ENCODE data around the gene PAXIP1.

PAXIP1 gene

DNA sequence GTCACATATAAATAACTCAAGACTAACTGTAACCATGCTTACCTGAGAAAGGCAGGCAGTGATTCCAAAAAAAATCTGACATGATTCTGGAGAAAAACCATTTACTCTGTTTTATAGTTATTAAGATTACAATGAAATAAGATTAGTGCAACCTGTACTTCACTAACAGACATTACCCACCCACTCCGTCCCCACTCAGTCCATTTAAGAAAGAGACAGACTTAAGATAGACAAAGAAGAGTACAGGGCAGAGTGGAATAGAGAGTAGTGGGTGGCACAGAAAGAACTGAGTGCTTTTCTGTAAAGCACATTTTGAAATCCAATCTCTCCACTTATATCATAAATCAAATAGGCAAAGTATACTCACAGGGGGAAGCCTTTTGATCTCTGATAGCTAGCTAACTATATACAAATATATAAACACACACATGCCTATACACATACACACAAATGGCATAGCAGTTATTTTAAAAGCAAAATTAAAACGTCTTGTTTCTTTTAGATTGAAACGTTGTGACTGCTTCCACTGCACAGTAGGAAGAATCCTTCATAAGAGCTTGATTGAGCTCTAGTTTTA is 11.9 kb downstream of the PAXIP1 start:
- DNase-seq, result no peak

GRCh38 chr7:154987571-154987970 is 15.4 kb downstream of the PAXIP1 start:
- DNase-seq, result peak; percentile 85 to 98

DNA sequence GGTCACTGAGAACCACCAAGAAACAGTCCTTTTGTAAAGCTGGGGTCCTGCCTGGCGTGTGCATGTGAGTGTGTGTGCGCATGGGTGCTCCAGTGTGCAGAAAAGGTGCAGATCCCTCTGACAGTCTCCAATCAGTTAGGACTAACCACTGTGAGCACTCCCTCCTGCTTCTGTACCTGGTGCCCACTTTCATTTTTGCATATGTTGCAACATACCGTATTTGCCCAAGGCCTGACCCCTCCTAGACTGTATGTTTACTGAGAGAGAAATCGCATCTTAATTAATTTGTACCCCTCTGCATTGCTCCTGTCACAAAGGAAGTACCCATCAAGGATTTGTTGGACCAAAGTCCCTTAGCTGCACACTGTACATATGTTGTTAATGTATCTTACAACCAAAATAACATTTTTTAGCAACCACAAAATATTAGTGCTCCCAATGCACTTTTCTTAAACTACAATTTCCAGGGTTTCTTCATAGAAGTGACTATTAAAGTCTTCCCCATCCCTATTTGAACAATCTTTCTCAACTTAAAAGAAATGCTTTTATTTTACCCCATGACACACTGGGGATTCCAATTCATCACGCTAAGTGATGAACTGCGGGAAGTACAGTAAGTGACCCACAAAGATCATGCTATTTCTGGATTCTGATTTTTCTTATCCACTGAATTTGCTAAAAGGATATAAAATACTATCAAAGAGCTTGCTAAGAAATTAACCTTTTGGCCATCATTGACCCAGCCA is 16.6 kb downstream of the PAXIP1 start:
- no peak for DNase-seq

DNA sequence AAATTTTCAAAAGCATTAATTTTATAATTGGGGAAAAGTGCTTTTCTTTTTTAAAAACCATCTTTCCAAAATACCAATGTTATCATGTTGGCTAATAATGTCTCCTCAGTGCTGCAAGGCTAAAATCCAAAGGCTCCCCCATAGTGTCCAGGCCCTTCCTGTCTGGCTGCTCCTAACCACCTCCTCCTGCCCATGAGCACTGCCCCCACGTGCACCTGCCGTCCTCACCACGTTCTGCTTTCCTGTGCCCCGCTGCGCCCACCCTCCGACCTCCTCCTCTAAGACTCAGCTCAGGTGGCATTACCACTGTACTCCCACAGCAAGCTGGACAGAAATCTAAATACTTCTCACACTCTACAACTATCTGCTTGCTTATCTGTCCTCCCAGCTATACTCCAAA is 17.7 kb downstream of the PAXIP1 start:
- no peak for DNase-seq

DNA sequence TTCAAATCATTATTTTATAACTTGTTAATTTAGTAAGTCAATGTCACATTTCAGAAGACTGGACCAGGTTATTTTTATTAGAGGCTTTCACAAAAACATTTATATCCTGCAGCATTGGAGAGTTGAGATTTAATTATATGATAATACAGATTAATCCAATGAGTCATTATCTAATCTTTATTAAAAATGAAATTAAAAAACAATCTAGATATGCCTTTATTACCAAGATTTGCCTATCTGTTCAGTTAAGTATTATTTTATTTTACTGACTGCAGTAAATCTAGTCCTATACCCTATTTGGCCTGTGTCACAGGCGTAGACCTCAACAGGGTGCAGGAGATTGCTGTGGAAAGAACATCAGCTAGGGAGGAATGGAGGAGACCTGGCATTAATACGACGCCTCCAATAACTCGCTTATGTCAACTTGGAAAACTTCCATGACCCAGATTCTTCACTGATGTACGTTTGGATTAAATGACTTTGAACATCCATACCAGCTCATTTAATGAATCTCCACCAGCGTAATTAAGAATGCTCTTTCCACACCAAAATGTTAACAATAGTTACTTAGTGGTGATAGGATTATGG is 18.2 kb downstream of the PAXIP1 start:
- DNase-seq, result peak; percentile 13 to 82

DNA sequence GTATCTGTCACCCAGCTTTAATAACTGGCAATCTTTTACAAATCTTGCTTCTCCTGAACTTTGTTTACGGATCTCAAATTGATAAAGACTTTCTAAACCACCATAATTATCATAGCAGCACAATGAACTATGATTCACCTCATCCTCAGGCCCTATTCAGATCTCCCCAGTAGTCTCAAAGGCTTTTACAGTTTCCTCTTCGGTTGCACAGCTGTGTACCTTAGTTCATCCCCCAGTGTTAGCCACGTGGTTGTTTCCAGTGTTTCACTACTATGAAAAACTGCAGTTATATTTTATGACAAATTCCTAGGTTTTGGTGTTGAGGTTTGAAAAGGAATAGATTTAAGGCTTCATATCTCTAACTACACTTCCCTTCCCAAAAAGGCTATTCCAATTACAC is 24.9 kb downstream of the PAXIP1 start:
- no peak for DNase-seq

DNA sequence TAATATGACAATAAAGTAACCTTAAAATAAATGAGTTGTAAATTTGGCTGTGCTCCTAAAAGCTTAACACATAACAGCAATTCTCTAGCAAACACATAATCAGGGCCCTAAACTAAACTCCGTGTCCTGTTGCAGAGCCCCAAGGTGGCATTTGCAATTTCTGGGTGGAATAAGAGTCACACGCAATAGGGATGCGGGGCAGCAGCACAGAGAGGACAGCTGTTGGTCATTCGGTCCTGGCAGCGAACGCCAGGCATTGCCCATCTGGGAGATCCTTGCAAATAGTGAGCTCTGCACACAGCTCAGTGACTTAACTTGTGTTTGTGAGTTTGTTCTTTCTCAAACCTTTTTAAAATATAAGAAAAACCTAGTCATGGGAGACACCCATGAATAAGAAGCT is 25.7 kb downstream of the PAXIP1 start:
- no peak for DNase-seq

- DNase-seq, result no peak
Observed at GRCh38 chr7:154976844-154977243, 26.1 kb downstream of the PAXIP1 start.

DNA sequence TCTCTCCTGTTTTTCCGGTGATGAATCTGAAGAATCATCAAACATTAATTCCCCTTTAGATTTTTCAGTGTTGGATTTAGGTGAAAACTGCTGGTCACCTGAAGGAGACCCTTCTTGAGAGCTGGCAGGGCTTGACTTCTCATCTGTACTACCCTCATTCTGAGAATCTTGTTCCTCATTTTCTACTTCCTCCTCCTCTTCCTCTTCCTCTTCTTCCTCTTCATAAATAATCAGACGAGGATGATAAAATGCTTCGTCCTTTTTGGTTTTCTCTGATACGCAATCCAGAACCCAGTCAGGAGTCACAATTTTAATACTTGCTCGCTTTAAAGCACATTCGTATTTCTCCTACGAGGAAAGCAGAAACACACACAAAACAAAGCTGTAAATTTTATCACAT is 26.9 kb downstream of the PAXIP1 start:
- no peak for DNase-seq

GRCh38 chr7:154973381-154973780 is 29.5 kb downstream of the PAXIP1 start:
- DNase-seq, result no peak

DNA sequence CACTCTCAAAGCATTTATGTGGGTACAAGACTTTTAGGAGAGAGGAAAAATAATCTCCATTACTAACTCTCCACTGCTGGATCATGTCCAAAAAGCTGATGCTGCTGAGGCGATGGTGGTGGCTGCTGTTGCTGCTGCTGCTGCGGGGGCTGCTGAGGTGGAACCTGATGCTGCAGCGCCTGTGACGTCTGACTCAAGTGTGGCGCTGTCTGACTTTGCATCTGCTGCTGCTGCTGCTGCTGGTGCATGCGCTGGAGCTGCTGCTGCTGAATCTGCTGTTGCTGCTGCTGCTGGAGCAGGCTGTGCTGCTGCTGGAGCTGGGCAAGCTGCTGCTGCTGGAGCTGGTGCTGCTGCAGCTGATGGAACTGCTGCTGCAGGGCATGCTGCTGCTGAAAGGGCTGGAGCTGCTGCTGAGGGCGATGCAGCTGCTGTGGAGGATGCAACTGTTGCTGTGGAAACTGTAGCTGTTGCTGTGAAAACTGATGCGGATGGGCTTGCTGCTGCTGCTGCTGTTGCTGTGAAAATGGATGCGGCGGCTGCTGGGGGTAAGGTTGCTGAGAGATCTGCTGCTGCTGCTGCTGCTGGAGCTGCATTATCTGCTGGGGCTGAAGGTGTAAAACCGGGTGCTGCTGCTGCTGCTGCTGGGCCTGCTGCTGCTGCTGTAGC is 34.5 kb downstream of the PAXIP1 start:
- DNase-seq, result no peak

DNA sequence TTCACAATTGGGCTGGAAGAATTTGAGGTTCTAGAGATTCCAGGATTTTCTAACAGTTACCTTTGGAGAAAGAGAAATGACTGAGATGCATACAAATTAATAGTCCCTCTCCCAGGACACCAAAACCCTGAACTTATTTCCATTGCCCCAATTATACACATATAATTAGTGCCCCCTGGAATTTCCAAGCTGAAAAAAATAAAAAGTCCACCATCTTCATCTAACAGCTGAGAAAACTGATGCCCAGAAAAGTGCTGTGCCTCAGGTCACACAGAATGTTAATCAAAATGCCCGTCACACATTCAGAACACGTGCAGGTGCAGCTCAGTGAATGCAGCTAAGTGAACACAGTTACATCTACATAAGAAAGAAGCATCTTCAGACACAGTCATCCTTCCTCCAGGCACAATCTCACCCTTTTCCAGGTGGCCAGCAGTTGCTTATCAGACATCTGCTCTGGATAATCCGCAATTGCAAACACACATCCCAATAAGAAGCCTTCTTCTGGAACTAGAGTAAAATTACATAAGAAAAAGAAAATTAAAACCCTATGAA is 35.4 kb downstream of the PAXIP1 start:
- DNase-seq, result no peak

- DNase-seq, result no peak
Observed at GRCh38 chr7:154965014-154965413, 37.9 kb downstream of the PAXIP1 start.

GRCh38 chr7:154960063-154960790 is 42.7 kb downstream of the PAXIP1 start:
- no peak for DNase-seq

- no peak for DNase-seq
Observed at GRCh38 chr7:154956427-154956826, 46.5 kb downstream of the PAXIP1 start.

GRCh38 chr7:154953006-154953684 is 49.8 kb downstream of the PAXIP1 start:
- DNase-seq, result no peak

DNA sequence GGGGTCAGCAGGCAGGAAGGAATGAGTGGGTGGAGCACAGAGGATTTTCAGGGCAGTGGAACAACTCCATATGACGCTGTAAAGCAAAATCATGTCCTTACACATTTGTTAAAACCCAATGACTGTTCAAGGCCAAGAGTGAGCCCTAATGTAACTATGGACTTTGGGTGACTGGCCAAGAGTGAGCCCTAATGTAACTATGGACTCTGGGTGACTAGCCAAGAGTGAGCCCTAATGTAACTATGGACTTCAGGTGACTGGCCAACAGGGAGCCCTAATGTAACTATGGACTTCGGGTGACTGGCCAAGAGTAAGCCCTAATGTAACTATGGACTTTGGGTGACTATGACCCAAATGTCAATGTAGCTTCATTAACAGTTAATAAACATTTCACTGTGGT is 52.0 kb downstream of the PAXIP1 start:
- DNase-seq, result no peak

GRCh38 chr7:154947604-154948003 is 55.3 kb downstream of the PAXIP1 start:
- no peak for DNase-seq

DNA sequence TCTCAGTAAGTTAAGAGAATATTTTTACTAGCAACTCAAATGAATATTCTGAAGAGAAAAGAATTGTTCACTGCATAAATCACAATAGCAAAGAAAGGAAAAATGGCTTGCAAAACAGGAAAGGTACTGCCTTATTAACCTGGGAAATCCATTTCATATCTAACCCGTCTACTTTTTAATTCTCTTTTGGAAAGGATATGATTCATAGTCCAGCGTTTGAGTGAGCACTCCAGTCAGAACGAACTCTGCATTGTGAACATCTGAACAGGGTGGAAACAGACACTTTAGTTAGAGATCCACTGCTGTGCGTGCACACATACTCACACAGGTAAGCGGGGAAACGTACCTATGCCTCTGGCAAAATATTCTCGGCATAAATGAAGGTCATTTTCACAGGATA is 56.8 kb downstream of the PAXIP1 start:
- DNase-seq, result no peak

DNA sequence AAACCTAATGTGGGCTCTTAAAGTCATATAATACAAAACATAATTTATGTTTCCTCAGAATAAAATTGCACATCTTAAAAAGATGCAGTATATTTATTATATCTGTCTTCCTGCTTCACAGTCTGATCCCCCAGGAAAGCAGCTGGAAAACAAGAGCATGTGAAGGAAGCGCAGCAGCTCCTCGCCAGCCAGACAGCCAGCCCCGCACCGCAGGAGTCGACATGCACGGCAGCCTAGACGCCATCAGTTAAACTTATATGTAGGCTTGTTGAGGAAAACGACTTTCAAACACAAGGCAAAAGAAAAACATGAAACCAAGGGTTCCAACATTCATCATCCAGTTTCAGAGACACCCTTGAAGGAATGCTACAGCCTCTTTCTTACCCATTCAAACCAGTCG is 59.0 kb downstream of the PAXIP1 start:
- no peak for DNase-seq

- no peak for DNase-seq
Observed at GRCh38 chr7:154942691-154943090, 60.2 kb downstream of the PAXIP1 start.

- DNase-seq, result no peak
Observed at GRCh38 chr7:154937837-154938236, 65.1 kb downstream of the PAXIP1 start.
